NCI-H748 (cell line): ENCODE measurements around the gene COG5.

Experiments
- DNase-seq: peaks from one replicate; lab custom pipeline; 2025; ENCODE audit not compliant: unreplicated experiment; lab: John Stamatoyannopoulos, UW

The COG5 gene

DNA sequence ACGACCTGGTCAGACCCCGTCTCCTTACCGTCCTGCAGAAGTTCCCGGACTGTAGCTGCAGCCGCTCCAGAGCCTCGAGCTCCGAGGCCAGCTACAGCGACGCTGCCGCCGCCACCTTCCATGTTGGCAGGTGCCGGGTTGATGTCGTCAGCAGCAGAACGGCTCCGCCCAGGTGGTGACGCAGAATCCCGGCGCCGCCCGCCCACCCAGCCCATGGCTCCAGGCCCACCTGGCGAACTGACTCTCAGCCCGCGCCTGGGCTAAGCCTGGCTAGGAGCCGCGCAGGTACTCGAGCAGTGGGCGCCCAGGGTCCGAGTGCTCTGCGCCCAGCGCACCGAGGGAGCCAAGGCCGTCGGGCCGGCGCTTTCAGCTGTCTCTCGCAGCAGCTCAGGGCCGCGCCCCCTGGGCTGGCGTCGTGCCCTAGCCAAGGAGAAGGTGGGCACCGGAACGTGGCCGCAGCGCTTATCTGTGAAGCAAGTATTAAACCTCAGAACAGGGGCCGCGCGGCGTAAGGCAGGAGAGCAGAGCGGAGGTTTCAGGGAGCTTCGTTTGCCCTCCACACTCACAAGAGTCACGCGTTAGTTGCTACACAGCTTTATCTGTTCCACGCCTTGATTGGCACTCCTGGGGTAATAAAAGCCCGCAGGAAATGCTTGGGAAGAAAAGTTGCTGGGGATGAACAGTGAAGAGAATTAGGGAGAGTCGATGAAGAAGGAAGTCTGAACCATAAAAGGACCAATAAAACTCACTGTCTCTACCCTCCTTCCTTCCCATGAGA lies at the start of gene COG5, which contains the start of gene DUS4L:
TSS of gene COG5 (minus strand) at position 146 of the 778 bp plus-strand sequence. CDS start at position 122, 24 bp downstream.
TSS of gene DUS4L (plus strand) at position 197 of the 778 bp plus-strand sequence. CDS start 3,100 bp downstream, outside the sequence.
- peak; percentile 90 for DNase-seq

DNA sequence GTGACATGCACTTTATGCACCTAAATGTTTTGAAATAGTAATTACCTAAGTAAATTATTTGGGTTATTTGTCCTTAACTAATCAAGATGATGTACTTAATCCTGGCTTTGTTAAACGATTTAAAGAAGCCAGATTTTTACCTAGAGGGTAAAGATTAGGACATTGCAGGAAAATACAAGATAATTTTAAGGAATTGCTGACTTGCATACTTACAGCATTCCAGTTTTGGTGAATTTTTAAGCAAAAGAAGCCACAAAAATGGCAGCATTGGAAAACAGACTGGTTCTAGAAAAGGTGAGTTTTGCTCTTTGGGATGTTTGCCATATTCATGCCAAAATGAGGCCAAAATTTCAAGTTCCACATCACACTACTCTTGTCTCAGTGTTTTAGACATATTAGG lies 49.7 kb upstream of the COG5 start:
- no peak for DNase-seq

DNA sequence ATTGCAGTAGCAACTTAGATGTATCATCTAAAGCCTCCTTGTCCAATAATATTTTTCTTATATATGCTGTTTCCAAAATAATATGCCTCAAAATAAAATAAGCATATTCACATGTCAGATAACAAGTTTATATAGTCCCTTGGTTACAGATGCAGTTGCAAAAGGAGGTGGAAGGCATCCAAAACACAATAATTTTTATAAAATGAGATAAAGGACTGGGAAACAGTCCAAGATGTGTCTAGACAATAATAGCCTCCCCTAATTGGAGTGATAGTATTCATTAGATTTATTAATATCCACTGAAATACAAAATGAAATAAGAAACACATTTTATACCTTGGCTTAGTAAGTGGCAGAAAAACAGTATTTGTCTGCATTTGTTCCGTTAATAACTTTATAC lies 46.6 kb upstream of the COG5 start:
- DNase-seq: no peak

DNA sequence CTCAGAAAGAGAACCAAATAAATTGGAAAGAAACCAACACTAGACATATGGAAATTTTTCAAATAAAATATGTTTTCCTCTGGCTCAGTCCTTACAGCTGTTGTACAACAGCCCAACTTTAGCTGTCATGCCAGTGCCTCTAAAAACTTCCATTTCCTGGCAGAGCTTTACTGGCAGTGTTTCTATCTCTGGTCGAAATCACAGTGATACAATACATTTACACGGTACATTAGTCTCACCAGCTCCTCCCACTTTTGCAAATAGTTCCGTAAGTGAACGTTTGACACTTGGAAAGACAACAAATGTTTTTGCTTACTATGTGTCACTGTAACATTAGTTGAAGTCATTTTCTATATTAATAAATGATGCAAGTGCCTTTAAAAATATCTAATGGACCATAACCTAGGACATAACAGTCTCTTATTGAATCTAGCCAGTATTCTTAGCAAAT lies 46.1 kb upstream of the COG5 start:
- no peak for DNase-seq

DNA sequence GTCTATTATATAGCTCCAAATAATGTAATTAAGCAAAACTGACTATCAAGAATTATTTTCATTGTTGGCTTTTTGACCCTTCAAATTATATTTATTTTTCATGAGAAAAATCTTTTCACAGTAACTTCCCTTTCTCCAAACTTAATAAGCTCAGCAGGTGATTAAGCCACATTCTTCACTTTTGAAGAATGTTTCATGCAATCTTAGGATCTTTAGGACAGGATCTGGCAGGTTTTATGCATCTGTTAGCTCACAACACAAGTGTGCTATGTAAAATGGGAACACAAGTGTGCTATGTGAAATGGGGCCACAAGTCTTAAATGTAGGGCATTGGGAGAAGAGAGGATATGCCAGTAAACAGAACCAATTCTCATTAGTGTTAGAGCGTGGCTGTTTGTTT lies 42.6 kb upstream of the COG5 start:
- DNase-seq: no peak

DNA sequence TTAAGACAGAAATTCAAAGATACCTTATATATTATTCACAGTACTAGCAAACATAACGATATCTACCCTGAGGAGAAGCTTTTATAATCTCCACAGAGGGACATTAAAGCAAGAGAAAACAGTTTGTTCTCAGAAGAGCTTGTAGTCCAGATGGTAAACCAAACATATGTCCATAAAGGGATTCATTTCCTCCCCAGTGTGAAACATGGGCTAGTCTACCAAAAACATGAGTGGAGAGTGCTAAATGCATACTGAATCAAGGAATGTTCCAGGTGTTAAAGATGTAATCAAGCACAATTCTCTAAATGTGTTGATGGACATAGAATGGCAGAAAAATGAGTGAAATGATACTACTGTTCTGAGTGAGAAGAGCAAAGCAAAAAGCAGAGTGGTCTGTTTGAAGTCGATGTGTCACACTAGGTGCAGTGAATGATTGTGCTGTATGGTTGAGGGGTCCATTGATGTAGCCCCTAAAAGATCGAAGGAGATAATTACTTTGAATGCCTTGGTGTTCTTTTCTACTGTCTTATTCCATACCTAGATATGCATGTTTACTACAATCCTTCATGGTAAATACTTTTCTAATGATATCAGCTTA lies 41.6 kb upstream of the COG5 start:
- no peak for DNase-seq

DNA sequence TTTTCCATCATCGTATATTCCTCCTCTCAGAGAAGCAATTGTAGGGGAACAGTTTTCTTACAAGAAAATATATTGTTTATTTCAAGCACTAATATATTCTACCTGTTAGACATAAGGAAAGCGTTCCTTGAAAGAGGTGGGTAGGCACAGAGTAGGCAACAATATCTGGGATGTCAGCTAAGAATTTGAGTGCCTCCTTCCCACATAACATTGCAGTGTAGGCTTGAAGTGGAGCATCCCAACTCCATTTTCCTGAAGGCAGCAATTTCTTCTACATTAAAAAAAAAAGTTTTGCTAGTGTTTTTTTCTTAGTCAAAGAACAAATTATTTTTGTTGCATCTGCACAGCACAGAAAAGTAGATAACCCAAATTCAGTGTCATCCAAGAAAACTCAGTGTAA lies 37.1 kb upstream of the COG5 start:
- no peak for DNase-seq

DNA sequence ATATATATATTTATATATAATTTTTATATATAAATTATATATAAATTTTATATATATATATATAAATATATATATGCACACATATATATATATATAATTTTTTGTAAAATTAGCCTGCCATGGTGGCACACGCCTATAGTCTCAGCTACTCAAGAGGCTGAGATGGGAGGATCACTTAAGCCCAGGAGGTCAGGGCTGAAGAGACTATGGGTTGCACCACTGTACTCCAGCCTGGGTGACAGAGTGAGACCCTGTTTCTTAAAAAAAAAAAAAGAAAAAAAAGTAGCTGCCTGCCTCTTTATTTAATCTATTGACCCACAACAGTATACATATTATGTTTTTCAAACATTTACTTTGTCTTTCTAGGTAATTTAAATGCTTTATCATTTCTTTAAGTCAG lies 35.5 kb upstream of the COG5 start:
- DNase-seq: no peak

DNA sequence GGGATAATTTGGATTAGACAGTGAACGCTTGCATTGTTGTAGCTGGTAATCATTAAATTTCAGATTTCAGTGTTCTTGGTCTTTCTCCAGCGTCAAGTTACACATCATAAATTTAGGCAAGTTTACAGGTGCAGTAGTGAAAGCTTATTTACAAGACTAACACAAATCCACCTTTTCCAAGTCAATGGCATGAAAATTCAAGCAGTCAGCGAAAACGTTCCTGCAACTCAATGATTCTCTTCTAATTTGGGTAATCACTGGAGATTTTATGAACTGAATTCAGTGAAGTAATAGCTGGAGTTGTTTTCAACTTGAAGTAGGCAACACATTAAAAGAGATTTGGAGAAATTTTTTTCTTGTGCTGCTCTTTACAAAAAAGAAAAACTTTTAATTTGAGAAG lies 34.2 kb upstream of the COG5 start:
- DNase-seq: no peak

DNA sequence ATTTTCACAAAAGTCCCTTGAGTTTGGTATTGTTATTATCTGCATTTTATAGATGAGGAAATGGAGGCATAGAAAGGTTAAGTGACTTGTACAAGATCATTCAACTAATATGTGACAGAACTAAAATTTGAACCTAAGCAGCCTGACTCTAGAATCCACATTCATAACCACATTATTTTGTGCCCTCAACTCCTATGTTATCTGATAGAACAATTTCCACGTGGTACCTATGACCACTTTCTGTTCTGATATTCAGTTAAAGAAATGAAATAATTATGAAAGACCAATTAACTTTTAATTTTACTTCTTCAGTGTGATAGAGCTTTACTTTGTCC lies 33.8 kb upstream of the COG5 start:
- DNase-seq: no peak

DNA sequence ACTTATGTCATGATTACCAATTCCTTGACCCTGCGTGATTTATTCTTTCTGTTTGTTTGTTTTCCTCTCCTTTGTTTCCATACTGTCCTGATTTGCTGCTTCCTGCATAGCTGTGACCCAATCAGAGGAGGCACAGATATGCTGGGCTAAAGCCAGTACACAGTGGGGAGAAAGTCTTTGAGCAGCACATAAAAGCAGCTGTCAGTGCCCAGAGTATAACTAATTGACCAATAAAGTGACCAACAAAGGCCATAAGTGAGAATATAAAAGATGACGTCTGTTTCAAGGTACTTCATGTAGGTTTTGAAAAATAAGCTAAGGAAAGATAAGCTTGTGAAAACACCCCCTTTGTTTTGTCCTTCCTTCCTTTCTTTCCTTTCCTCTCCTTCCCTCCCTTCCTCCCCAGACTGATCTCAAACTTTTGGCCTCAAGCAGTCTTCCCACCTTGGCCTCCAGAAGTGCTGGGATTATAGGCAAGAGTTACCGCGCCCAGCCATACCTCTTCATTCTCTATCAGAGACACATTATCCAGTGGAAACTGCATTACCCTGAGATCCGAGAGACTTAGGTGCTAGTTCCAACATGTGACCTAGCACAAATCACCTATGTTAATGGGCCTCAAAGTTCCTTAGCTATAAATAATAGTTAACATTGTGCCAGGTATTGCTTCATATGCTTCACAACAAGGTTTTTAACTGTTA lies 33.3 kb upstream of the COG5 start:
- no peak for DNase-seq

DNA sequence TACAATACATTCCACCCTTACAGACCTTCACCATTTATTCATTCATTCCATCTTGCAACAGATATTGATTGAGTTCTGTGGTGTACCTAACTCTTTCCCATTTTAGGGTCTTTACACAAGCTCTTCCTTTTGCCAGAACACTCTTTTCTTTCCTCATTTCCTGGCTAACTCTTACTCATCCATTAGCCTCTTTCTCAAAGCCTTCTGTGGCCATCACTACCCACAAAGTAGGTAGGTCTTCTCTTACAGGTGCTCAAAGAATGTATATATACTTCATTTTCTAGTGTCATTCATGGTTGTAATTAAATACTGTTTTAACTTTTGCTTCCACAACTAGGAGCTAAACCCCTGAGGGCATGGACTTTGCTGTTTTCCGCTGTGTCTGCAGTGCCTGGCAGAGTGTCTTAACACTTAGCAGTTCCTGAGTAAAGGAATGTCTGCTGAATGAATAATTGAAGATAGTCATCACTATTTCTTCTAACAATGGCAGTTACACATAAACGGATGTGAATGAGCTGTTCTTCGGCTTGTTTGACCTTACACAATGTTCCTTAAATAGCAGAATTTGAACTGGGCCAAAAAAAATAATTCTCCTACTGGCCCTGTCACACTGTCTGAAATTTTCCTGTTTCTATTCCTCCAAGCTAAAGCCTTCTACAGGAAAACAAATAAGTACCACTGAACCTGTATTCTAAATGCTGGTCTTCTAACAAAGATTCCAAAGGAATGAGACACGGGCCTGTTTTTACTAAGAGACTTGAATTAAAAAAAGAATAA lies 31.4 kb upstream of the COG5 start:
- DNase-seq: no peak

DNA sequence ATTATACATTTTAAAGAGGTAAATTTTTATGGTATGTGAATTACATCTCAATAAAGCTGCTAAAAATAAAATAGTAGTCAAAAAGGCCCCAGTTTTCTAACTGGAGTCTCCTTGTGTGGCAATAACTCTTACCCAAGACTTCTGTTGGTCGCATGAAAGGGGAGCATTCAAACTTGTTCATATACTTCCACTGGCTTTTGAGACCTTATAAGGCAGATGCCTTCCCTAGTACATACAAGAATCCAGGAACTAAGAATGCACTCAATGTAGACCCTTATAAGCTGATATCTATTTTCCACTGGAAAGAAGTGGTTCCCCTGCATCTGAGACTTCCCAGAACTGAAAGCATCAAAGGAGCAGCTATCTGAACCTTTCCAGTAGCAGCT lies 29.3 kb upstream of the COG5 start:
- DNase-seq: no peak

DNA sequence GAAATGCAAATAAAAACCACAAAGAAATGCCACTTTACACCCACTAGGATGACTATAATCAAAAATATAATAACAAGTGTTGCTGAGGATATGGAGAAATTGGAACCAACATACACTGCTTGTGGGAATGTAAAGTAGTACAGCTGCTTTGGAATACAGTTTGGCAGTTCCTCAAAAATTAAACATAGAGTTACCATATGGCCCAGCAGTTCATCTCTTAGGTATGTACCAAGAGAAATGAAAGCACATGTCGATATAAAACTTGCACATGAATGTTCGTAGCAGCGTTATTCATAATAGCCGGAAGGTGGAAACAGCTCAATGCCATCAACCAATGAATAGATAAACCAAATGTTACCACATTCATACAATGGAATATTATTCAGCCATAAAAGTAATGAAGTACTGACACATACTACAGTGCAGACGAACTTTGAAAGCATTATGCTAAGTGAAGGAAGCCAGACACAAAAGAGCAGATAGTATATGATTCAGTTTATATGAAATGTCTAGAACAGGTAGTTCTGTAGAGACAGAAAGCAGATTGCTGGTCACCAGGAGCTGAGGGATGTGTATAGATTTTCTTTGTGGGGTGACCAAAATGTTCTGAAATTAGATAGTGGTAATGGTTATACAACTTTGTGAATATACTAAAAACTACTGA lies 28.8 kb upstream of the COG5 start:
- no peak for DNase-seq

DNA sequence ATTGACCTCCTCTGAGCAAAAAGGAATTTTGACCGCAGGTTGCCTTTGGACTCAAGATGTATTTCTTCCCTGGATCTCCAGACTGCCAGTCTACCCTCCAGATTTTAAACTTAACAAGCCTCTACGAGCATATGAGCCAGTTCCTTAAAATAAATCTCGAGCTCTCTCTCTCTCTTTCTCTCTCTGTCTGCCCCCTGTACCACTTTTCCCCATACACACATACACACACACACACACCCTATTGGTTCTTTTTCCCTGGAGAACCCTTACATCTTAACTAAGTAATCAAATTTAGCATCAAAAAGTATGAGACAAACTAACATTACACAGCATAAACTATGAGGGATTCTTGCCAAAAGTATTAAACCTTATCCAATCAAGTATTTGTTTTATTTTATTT lies 27.7 kb upstream of the COG5 start:
- no peak for DNase-seq

DNA sequence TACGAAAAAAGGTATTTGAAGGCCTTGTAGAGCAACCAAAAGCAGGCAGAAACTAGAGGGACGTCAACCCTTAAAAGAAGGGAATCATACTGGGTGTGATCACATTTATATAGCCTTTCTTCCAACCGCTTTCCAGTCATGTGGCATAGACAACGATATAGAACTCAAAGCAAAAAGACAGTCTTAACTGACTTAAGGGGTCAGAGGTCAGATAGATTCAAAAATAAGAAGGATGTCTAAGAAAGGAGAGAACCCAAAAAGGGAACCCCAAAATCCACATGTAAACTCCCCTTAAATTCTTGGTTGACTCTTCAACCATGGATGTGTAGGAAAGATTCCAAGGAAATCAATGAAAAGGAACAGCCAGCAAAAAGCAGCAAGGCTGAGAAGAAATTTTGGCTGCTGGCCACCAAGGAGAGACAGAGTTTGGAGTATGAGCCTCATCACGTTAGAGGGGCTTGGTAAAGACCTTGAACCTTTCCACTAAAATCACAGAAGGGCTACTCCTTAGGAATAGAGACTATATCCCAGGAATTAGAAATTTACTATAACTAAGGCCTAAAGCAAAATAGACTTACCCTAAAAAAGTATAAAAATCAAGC lies 24.9 kb upstream of the COG5 start:
- DNase-seq: no peak

DNA sequence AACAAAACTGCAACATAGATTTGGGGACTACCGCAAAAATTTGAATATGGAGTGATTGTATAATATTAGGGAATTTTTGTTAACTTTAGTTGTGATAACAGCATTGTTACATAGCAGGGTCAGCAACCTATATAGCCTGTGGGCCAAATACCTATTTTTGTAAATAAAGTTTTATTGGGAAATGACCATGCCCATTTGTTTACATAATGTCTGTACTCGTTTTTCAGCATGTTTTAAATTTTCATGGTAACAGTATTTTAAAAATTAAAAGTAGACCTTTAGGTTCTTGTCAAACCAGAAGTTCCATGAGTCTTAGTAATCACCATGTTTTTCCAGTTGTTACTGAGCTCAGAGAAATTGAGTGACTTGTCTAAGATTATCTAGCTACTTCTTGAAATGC lies 21.0 kb upstream of the COG5 start:
- DNase-seq: no peak

DNA sequence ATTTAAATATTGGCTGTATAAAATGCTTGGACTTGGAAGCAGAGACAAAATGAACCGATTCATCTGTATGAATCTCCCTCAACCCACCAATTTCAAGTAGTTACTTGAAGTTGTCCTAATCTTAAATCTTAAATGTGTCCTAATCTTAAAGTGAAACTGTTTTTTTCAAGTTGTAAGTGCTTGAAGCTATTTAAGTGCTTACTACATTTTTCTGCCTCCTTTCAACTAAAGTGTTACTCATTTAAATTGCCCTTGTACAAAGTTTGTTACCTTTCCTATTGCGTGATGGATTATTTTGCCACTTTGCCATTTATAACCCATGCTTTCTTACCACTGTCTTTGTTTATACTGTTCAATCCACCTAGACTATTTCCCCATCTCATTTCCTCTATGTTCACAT lies 19.2 kb upstream of the COG5 start:
- no peak for DNase-seq

DNA sequence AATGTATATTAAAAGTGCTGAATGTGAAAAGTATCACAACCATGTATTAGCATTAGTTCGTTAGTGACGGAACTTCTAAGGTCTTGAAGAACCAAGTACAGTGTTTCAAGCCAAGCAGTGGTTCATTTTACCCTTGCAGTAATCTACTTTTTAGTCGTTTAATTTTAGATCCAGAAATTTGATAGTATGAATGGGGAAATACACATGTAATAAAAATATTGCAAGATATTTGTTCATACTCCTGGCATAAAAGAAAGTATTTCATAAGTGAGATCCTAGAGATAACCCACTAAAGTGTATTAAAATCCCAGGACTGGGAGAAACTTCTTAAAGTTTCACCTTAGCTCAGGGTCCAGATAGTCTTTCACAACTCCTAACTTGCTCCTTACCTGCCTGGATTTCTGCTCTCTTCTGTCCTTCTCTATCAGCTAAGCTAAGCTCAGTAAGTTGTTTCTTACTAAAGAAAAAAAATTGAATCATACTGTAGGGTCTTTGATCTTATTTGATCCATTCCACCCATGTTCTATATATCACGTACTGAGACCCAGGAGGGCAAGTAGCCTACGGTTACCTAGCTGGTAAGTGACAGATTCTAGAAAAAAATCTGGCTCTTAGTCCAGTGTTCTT lies 17.8 kb upstream of the COG5 start:
- no peak for DNase-seq
